CD4-positive, alpha-beta T cell treated with Interleukin-6 at 100 ng/mL for 8 hours (primary cell): ENCODE measurements around the gene EMILIN2.

Experiments
- DNase-seq: peaks from one replicate; pipeline ENCODE4 v3.0.0-alpha.2; 2020; ENCODE audit warnings: mixed read lengths, low spot score

Gene EMILIN2

DNA sequence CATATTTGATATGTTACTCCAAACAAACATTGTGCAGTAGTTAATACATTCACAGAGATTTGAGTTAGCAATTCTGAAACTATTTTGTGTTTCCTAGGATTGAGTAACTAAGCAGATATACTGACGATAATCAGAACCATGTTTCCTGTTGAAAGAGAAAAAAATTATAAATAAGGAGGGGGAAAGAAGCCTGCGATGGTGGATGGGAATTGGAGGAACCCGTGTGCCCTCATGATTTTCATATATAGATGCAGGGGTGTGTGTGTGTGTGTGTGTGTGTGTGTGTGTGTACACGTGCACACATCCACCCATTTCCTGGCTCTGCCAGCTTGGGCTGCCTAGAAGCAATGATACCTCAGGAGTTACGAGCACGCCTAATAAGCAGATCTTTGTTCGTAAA, 109.2 kb downstream of the EMILIN2 start:
- peak; percentile 59 for DNase-seq

DNA sequence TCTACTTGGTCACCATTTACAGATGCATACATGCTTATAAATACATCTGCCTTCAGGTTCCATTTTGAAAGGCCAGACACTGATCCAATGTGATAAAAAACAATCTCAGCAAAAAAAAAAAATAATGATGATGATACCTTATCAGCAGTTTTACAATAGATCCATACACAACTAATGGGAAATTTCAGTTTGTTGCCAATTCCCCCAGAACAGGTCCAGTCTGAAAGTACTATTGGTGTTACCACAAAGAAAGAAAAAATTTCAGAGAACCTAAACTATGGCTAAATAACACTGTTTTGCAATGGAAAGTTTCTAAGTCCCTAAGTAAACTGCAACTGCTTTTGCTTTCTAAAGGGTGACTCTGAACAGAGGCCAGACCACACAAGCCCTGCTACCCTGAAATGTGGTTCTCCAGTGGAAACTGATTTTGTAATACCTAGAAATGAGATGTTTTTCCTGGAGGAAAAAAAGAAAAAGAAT, 112.1 kb downstream of the EMILIN2 start:
- DNase-seq, result peak; percentile 31

DNA sequence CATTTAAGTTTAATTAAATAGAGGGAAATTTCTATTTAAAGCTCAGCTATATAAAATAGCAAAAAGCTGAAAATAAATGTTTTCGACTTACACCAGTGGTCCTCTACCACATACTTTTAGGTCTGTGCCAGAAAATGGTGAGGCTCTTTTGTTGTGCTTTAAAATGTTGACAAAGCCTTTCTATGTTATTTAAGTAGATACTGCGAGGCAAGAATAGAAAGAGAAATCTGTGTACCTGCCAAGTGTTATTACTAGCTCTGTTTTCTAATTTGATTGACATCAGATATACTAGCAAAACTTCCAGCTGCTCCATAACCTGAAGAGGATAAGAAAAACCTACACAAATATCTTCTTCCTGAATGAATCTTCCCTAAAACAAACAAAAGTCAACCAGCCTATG, 112.5 kb downstream of the EMILIN2 start:
- DNase-seq, result no peak

DNA sequence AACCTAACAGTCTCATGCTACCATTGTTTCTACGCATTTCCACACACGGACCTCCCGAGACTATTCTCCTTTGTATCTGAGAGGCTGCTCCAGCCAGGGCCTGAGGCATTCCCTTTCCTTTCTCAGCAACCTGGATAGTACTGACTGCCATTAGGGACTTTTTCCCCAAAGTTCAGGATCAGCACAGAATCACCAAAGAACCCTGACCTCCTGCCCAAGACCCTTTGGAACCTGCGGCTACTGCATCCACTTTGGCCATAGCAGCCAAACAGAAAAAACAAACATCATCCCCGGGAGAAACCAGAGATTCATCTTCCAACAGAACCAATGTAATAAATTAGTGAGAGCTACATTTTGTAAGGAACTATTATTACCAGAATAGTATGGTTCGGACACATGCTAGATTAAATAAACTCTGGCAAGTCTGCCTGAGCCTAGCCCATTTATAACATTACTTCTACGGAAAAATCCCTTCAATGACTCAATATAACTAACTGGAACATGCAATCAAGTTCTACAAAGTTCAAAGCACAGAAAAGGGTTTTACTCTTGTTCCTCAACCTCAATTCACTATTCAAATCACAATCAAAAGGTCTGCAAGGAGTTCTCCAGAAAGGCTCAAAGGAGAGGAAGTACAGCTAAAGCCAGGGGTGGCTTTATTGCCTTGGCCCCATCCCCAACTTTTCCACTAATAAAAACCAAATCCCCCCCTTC, 114.3 kb downstream of the EMILIN2 start:
- no peak for DNase-seq

DNA sequence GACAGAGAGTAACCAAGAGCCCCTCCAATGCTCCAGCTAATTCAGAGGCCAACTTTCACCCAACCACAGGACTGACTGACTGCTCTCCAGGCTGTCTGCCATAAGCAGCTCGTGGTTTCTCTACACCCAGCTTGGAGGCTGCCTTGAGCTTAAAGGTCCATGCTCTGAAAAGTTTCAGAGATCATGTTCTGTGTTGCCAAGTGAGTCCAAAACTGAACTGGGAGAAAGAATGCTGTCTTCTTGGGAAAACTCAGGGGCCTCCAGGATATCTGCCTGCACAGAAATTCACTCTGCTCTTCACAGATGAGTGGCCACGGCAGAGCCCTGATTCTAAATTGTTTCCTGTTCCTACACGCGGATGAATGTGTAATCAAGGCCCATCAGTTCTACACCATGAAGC, 115.0 kb downstream of the EMILIN2 start:
- DNase-seq, result no peak

DNA sequence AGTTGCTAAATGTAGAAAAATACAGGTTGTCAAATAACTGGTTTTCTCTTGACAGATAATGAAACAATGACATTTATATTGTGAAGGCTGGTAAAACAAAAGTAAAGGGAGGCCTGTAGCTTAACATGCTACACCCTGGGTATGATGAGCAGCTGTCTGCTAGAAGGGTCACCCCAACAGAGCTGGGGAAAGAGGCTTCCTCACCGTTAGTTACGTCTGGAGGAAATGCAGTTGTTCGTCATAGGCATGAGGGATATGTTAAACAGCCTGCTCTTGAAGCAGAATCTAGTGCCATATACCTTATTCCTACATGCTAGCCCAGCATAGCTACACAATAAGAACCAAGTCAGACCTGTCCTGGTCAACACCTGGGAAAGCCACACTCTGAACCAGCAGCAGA, 116.2 kb downstream of the EMILIN2 start:
- DNase-seq, result peak; percentile 61

DNA sequence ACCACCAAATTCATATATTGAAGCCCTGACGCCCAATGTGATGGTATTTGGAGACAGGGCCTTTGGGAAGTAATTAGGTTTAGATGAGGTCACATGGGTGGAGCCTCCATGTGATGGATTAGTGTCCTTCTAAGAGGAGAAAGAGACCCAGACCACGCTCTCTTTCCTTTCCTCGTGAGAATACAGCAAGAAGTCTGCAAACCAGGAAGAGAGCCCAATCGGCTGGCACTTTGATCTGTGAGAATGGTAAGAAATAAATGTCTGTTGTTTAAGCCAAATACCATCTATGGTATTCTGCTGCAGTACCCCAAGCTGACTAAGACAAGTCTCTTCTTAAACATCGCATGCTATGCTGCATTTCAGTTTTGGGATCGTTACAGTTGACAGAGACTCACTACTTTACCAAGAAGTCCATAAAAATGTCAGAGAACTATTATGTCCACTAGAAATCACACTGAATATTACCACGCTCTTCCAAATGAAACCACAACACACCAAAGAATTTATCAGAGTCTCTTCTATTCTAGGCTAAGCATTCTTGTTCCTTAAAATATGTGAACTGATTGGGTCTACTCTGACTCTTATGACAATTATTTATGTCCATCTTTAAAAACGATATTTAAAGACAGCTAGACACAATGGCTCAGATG, 117.7 kb downstream of the EMILIN2 start:
- peak; percentile 39 for DNase-seq
